Panc1 (cell line): ENCODE results near the gene NFE2L3.

Experiments
- POLR2AphosphoS5 ChIP-seq: IDR thresholded peaks from 2 replicates; pipeline ENCODE4 v1.6.1; 2012; ENCODE audit warnings: mild to moderate bottlenecking, low read depth, low read length, moderate library complexity
- TF ChIP-seq, protein P1 (sequence below): fragments of 450-650 bp; IDR thresholded peaks from 2 replicates; pipeline ENCODE4 v1.5.1; 2017; ENCODE audit warnings: mild to moderate bottlenecking

- TF ChIP-seq, protein P1, sequence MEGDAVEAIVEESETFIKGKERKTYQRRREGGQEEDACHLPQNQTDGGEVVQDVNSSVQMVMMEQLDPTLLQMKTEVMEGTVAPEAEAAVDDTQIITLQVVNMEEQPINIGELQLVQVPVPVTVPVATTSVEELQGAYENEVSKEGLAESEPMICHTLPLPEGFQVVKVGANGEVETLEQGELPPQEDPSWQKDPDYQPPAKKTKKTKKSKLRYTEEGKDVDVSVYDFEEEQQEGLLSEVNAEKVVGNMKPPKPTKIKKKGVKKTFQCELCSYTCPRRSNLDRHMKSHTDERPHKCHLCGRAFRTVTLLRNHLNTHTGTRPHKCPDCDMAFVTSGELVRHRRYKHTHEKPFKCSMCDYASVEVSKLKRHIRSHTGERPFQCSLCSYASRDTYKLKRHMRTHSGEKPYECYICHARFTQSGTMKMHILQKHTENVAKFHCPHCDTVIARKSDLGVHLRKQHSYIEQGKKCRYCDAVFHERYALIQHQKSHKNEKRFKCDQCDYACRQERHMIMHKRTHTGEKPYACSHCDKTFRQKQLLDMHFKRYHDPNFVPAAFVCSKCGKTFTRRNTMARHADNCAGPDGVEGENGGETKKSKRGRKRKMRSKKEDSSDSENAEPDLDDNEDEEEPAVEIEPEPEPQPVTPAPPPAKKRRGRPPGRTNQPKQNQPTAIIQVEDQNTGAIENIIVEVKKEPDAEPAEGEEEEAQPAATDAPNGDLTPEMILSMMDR: no peak
- TF ChIP-seq POLR2AphosphoS5: no peak
These were observed 10.4 kb downstream of the NFE2L3 start for GRCh38 chr7:26162431-26162830.
